Fibroblast of lung (primary cell): ENCODE data around the gene ABHD15. TPM values are rescaled to one million over a fixed set of nuclear protein-coding genes. Genes with fewer than 3 reads are reported as not detected.

Experiments used
- DNase-seq, 2 donors: peaks; one replicate each; pipeline versions ENCODE4 v3.0.0 to v3.0.0-alpha.2; 2010; ENCODE audit warnings: low read depth in 2 of 2
- H2AFZ ChIP-seq: 2 replicates; pipeline ENCODE4 v1.5.1; 2012; ENCODE audit warnings: low read length, control low read depth, inconsistent platforms
- H3K27ac ChIP-seq: 2 replicates; pipeline ENCODE4 v1.5.1; 2011; ENCODE audit warnings: low read length, control low read depth; ENCODE audit not compliant: insufficient read depth
- H3K27me3 ChIP-seq: 2 replicates; pipeline ENCODE4 v1.5.1; 2011; ENCODE audit warnings: mild to moderate bottlenecking, low read length; ENCODE audit not compliant: control insufficient read depth, insufficient read depth
- H3K36me3 ChIP-seq: 2 replicates; pipeline ENCODE4 v1.5.1; 2011; ENCODE audit warnings: low read length; ENCODE audit not compliant: control insufficient read depth, insufficient read depth
- H3K4me1 ChIP-seq: 2 replicates; pipeline ENCODE4 v1.5.1; 2011; ENCODE audit warnings: low read length; ENCODE audit not compliant: control insufficient read depth, insufficient read depth; ENCODE audit errors: extremely low read depth
- H3K4me2 ChIP-seq: 2 replicates; pipeline ENCODE4 v1.5.1; 2011; ENCODE audit warnings: low read length, control low read depth; ENCODE audit not compliant: insufficient read depth; ENCODE audit errors: extremely low read depth
- H3K4me3 ChIP-seq, 4 experiments: fragments of 200-600 bp in 1 of 4; sonication (generic) in 1 of 4; replicated peaks in 1 of 4; 2 replicates each; pipeline ENCODE4 v1.5.1; 2011 to 2016; ENCODE audit warnings: low read length in 4 of 4, low read depth in 3 of 4, mild to moderate bottlenecking in 3 of 4, control low read depth in 2 of 4, inconsistent platforms in 1 of 4, mixed read lengths in 1 of 4; ENCODE audit not compliant: insufficient read depth in 1 of 4; ENCODE audit errors: control extremely low read depth in 1 of 4
- H3K79me2 ChIP-seq: 2 replicates; pipeline ENCODE4 v1.5.1; 2012; ENCODE audit warnings: mild to moderate bottlenecking, low read length, inconsistent platforms; ENCODE audit not compliant: control insufficient read depth, insufficient read depth
- H3K9ac ChIP-seq: 2 replicates; pipeline ENCODE4 v1.5.1; 2011; ENCODE audit warnings: mild to moderate bottlenecking, low read length, control low read depth; ENCODE audit not compliant: insufficient read depth
- H3K9me3 ChIP-seq: 2 replicates; pipeline ENCODE4 v1.5.1; 2012; ENCODE audit warnings: low read depth, low read length; ENCODE audit not compliant: control insufficient read depth, insufficient read depth
- H4K20me1 ChIP-seq: 2 replicates; pipeline ENCODE4 v1.5.1; 2011; ENCODE audit warnings: low read length; ENCODE audit not compliant: control insufficient read depth, insufficient read depth; ENCODE audit errors: extremely low read depth
- CTCF ChIP-seq, 2 donors: IDR thresholded peaks in 1 of 2; conservative IDR thresholded peaks in 1 of 2; 1 replicate in 1 of 2; 2 replicates in 1 of 2; pipeline ENCODE4 v1.5.1; 2011 to 2012; ENCODE audit warnings: low read length in 2 of 2, control low read depth in 1 of 2, inconsistent platforms in 1 of 2, low read depth in 1 of 2, mild to moderate bottlenecking in 1 of 2
- EZH2 ChIP-seq: IDR thresholded peaks from 2 replicates; pipeline ENCODE4 v1.5.1; 2012; ENCODE audit warnings: low read length, control low read depth, mild to moderate bottlenecking; ENCODE audit errors: missing control alignments
- polyA plus RNA-seq, 2 donors: library from polyadenylated mRNA; depleted of rRNA in 1 of 2; stranded (reverse) in 1 of 2; unstranded in 1 of 2; fragments of >200 nt; gene quantifications; 2 replicates each; pipeline ENCODE4 v1.2.1, GENCODE V29; 2011 to 2012; ENCODE audit warnings: missing spikeins in 1 of 2
- total RNA-seq: library from RNA; depleted of rRNA; stranded (reverse); fragments of >200 nt; gene quantifications from 2 replicates; pipeline ENCODE4 v1.2.1, GENCODE V29; 2014

Gene ABHD15
- total and polyA plus RNA-seq, 2 donors (not counting 1 experiment from before 2014, with no cell fraction given) = 4.1 to 11.9 TPM

DNA sequence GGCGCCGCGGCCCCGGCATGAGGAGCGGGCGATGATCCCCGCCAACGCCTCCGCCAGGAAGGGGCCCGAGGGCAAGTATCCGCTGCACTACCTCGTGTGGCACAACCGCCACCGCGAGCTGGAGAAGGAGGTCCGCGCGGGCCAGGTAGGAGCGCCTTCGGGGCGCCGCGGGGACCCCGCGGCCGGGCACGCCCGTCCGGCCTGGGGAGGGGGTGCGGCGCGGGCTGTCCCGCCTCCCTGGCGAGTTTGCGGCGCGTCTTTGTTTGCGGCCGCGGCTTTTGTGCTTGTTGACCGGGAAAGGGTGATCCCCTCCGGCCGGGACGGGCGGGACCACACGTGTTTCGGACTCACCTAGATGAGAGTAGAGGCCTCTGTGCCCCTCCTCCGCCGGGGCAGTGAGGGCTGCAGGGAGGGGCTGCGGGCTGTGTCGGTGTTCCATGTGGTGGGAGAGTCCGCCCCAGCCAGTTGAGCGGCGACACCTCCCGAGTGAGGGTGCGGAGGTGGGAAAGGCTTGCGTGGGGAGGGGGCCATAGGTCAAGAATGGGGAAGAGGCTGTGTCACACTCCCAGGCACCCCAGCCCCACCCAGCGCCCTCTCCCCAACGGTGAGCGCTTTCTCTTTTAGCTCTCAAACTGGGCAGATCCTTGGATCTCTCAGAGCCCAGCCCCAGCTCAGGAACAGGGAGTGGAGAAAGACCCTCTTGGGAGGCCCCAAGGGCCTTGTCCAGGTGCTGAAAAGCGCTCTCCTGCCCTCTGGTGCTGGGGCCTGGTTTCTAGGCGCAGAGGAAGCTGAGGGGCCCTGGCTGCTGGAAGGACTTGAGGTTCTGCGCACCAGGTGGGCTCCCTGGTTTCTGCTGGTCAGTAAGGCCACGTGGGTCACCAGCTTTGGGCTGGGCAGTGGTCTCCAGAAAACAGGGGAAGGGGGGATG lies 27.0 kb upstream of the ABHD15 start:
- Histone ChIP-seq H3K4me3 (peak overlapping the region; percentile 50 to 62 (median 56)), H3K4me1 (peaks cover 17% of the 10 kb centered on the region), H2AFZ (no peak overlapping the region), H3K27ac (no peak overlapping the region), H3K9ac (peak overlapping the region; percentile 28), H3K79me2 (peaks cover under 1% of the 10 kb centered on the region), H3K27me3 (no peaks in the 10 kb centered on the region), H3K9me3 (no peaks in the 10 kb centered on the region), H4K20me1 (no peaks in the 10 kb centered on the region), H3K36me3 (no peaks in the 10 kb centered on the region), H3K4me2 (peak overlapping the region; percentile 84)
- TF ChIP-seq EZH2 (no peak), CTCF (conservative IDR thresholded peaks at IDR 0.05 in 1 of 2, IDR thresholded peaks at IDR 0.05 in 1 of 2; ENCODE audit: low read depth in 1 of 2, low read length in 2 of 2) (peak in 1 of 2 donors; percentile 21)
- DNase-seq = peak in 1 of 2 donors; percentile 23

GRCh38 chr17:29592850-29593551 lies 26.2 kb upstream of the ABHD15 start, which contains the start of gene ANKRD13B:
Gene ANKRD13B, plus strand, starts transcription at chr17:29593132. Its CDS starts 490 bp downstream, at chr17:29593622.
- Histone ChIP-seq H3K27me3 (no peaks in the 10 kb centered on the region), H3K4me3 (peak within 1 kb of the TSS; percentile 50 to 63 (median 57)), H4K20me1 (no peaks in the 10 kb centered on the region), H3K4me1 (peaks cover 19% of the 10 kb centered on the region), H3K36me3 (no peaks in the 10 kb centered on the region), H3K9ac (peak within 1 kb of the TSS; percentile 28), H2AFZ (peak within 1 kb of the TSS; percentile 12), H3K27ac (no peak within 1 kb of the TSS), H3K79me2 (peaks cover 9% of the 10 kb centered on the region), H3K9me3 (no peaks in the 10 kb centered on the region), H3K4me2 (peak within 1 kb of the TSS; percentile 84)
- TF ChIP-seq EZH2 = no peak
- TF ChIP-seq CTCF (conservative IDR thresholded peaks at IDR 0.05 in 1 of 2, IDR thresholded peaks at IDR 0.05 in 1 of 2; ENCODE audit: low read depth in 1 of 2, low read length in 2 of 2) = no peak
- peak in 1 of 2 donors; percentile 24 for DNase-seq
